ENCODE measurements around the gene PIP5K1A.
"Not testable (repeated sequence)": the region's sequence is repeated elsewhere in the genome, so short reads cannot be mapped to it uniquely, and the experiment has no call there.

PIP5K1A gene

GRCh38 chr1:151254217-151255213 is 56.2 kb downstream of the PIP5K1A start, which contains the start of gene PSMD4:
TSS of gene PSMD4 (plus strand) at chr1:151254734. CDS start at chr1:151254783, 49 bp downstream.
- peak; percentile 85 to 90 for DNase-seq (ENCODE audit: low read depth in 2 of 2)

GRCh38 chr1:151255381-151255780 is 57.0 kb downstream of the PIP5K1A start:
- DNase-seq (ENCODE audit: low read depth in 2 of 2): no peak

- DNase-seq (ENCODE audit: low read depth in 2 of 2): no peak
Measured at GRCh38 chr1:151259351-151259750, 61.0 kb downstream of the PIP5K1A start.

GRCh38 chr1:151265446-151266236 is 67.3 kb downstream of the PIP5K1A start:
- DNase-seq (ENCODE audit: low read depth in 2 of 2): no peak

- DNase-seq (ENCODE audit: low read depth in 2 of 2): no peak
Measured at GRCh38 chr1:151266315-151266714, 68.0 kb downstream of the PIP5K1A start.

GRCh38 chr1:151266821-151267220 is 68.5 kb downstream of the PIP5K1A start:
- no peak for DNase-seq (ENCODE audit: low read depth in 2 of 2)

GRCh38 chr1:151267760-151268159 is 69.4 kb downstream of the PIP5K1A start:
- no peak for DNase-seq (ENCODE audit: low read depth in 2 of 2)

- no peak for DNase-seq (ENCODE audit: low read depth in 2 of 2)
Measured at GRCh38 chr1:151273924-151274466, 75.6 kb downstream of the PIP5K1A start.

GRCh38 chr1:151275341-151275740 is 77.0 kb downstream of the PIP5K1A start:
- DNase-seq (ENCODE audit: low read depth in 2 of 2): not testable (repeated sequence)

GRCh38 chr1:151277249-151277648 is 78.9 kb downstream of the PIP5K1A start:
- DNase-seq (ENCODE audit: low read depth in 2 of 2): no peak

GRCh38 chr1:151281225-151281968 is 83.0 kb downstream of the PIP5K1A start:
- DNase-seq (ENCODE audit: low read depth in 2 of 2): peak; percentile 92 to 93

GRCh38 chr1:151281969-151282882 is 83.9 kb downstream of the PIP5K1A start, which contains the start of gene ZNF687:
TSS of gene ZNF687 (plus strand) at chr1:151282299. CDS start at chr1:151286292, 3,993 bp downstream.
- peak; percentile 95 to 98 for DNase-seq (ENCODE audit: low read depth in 2 of 2)

- DNase-seq (ENCODE audit: low read depth in 2 of 2): no peak
Measured at GRCh38 chr1:151282883-151283725, 84.8 kb downstream of the PIP5K1A start.

GRCh38 chr1:151284013-151284577 is 85.7 kb downstream of the PIP5K1A start:
- DNase-seq (ENCODE audit: low read depth in 2 of 2): no peak

GRCh38 chr1:151286619-151287340 is 88.4 kb downstream of the PIP5K1A start:
- no peak for DNase-seq (ENCODE audit: low read depth in 2 of 2)

GRCh38 chr1:151287341-151287699 is 89.0 kb downstream of the PIP5K1A start:
- DNase-seq (ENCODE audit: low read depth in 2 of 2): no peak

GRCh38 chr1:151287767-151288500 is 89.6 kb downstream of the PIP5K1A start:
- DNase-seq (ENCODE audit: low read depth in 2 of 2): no peak

- no peak for DNase-seq (ENCODE audit: low read depth in 2 of 2)
Measured at GRCh38 chr1:151288502-151288901, 90.2 kb downstream of the PIP5K1A start.

Measured in stimulated activated CD8-positive, alpha-beta memory T cell treated with anti-CD3 and anti-CD28 coated beads, Interleukin-2, amount 100 ng/mL, for 48 hours (primary cell).